CD4-positive, alpha-beta T cell (primary cell): ENCODE measurements around the gene MUC6. TPM values are rescaled to one million over a fixed set of nuclear protein-coding genes. Genes with fewer than 3 reads are reported as not detected.
A peak's percentile ranks its signal among the peaks of the same experiment; 100 is the strongest.

Experiments used
- ATAC-seq: fragments of 200-7000 bp; cut with Tn5 transposase; one replicate; pipeline ENCODE4 v1.10.0; 2022; ENCODE audit warnings: mild to moderate bottlenecking; ENCODE audit not compliant: poor library complexity
- CTCF ChIA-PET: fragments of 350-600 bp; sonication (Branson Sonifier 250); formaldehyde crosslinking; loops from one replicate; lab custom pipeline; 2021; ENCODE audit warnings: antibody characterized with exemption, inconsistent platforms; lab: Charles Lee
- POLR2A ChIA-PET: fragments of 350-600 bp; sonication (Branson Sonifier 250); formaldehyde crosslinking; loops from one replicate; lab custom pipeline; 2021; ENCODE audit warnings: antibody characterized with exemption, inconsistent platforms; lab: Charles Lee
- DNase-seq, 14 experiments: peaks; one replicate each; pipeline ENCODE4 v3.0.0-alpha.2; 2013 to 2020; ENCODE audit warnings: mixed read lengths in 2 of 14
- H3K27ac ChIP-seq, 2 donors: one replicate each; pipeline versions ENCODE4 v1.5.1 to v1.7.0; 2013; ENCODE audit warnings: low read length in 2 of 2, low read depth in 1 of 2, mild to moderate bottlenecking in 1 of 2
- H3K27me3 ChIP-seq, 2 experiments: 1 replicate in 1 of 2; 2 replicates in 1 of 2; pipeline versions ENCODE4 v1.6.1 to v1.7.0; 2013; ENCODE audit warnings: low read length in 2 of 2, control low read depth in 1 of 2, mild to moderate bottlenecking in 1 of 2, moderate library complexity in 1 of 2; ENCODE audit not compliant: insufficient read depth in 2 of 2, control insufficient read depth in 1 of 2
- H3K36me3 ChIP-seq: one replicate; pipeline ENCODE4 v1.6.1; 2013; ENCODE audit warnings: low read length, control low read depth; ENCODE audit not compliant: insufficient read depth
- H3K4me1 ChIP-seq: one replicate; pipeline ENCODE4 v1.6.1; 2013; ENCODE audit warnings: low read length, control low read depth; ENCODE audit not compliant: insufficient read depth
- H3K4me3 ChIP-seq: one replicate; pipeline ENCODE4 v1.5.1; 2013; ENCODE audit warnings: mild to moderate bottlenecking, low read length, moderate library complexity
- H3K9me3 ChIP-seq, 2 experiments: 1 replicate in 1 of 2; 2 replicates in 1 of 2; pipeline versions ENCODE4 v1.6.1 to v1.7.0; 2013; ENCODE audit warnings: low read length in 2 of 2, mild to moderate bottlenecking in 2 of 2, control low read depth in 1 of 2, moderate library complexity in 1 of 2; ENCODE audit not compliant: control insufficient read depth in 1 of 2, insufficient read depth in 1 of 2
- H3K27ac Mint-ChIP-seq: one replicate; pipeline ENCODE4 v1.8.0; 2020; ENCODE audit warnings: mixed read lengths
- H3K27me3 Mint-ChIP-seq: one replicate; pipeline ENCODE4 v1.8.0; 2021; ENCODE audit warnings: mixed read lengths
- H3K36me3 Mint-ChIP-seq: one replicate; pipeline ENCODE4 v1.8.0; 2021; ENCODE audit warnings: low read depth, mixed read lengths
- H3K4me1 Mint-ChIP-seq: one replicate; pipeline ENCODE4 v1.8.0; 2021; ENCODE audit warnings: low read depth, mixed read lengths
- H3K4me3 Mint-ChIP-seq: one replicate; pipeline ENCODE4 v1.8.0; 2020; ENCODE audit warnings: mild to moderate bottlenecking, mixed read lengths
- H3K9me3 Mint-ChIP-seq: one replicate; pipeline ENCODE4 v1.8.0; 2020; ENCODE audit warnings: mixed read lengths
- CTCF ChIP-seq: fragments of 200-600 bp; IDR thresholded peaks from one replicate; pipeline ENCODE4 v1.8.0; 2022; ENCODE audit warnings: antibody characterized with exemption, mild to moderate bottlenecking
- intact Hi-C, 2 experiments: fragments of 100-400 bp; cut with DNase I in 1 of 2; cut with micrococcal nuclease in 1 of 2; formaldehyde crosslinking; loops; one replicate each; pipeline versions ENCODE4 v1.15.1 to v1.9.0; 2023 to 2025; cut with DNase I, micrococcal nuclease
- total RNA-seq, 174 experiments: library from RNA in 2 of 174; stranded (reverse) in 2 of 174; gene quantifications; one replicate each; pipeline ENCODE4 v1.2.3 and lab custom pipeline; 2021 to 2026

Gene MUC6
- total RNA-seq, 2 experiments from 2014 or later = not detected

GRCh38 chr11:1040428-1041148, 4.1 kb upstream of the MUC6 start:
- no peak overlapping the region for H3K27ac Mint-ChIP-seq
- DNase-seq = peak in 1 of 14 experiments; percentile 4
- no peaks in the 10 kb centered on the region for H3K9me3 Mint-ChIP-seq
- H3K36me3 ChIP-seq = no peaks in the 10 kb centered on the region
- H3K4me1 ChIP-seq = no peaks in the 10 kb centered on the region
- no peaks in the 10 kb centered on the region for H3K36me3 Mint-ChIP-seq
- H3K4me3 ChIP-seq = no peak overlapping the region
- no peak for TF ChIP-seq CTCF
- no peaks in the 10 kb centered on the region for H3K27me3 Mint-ChIP-seq
- H3K4me1 Mint-ChIP-seq = no peaks in the 10 kb centered on the region
- POLR2A ChIA-PET = no interaction called here
- intact Hi-C loops = no loop called here
- no peaks in the 10 kb centered on the region for H3K27me3 ChIP-seq
- no peak overlapping the region for H3K4me3 Mint-ChIP-seq
- no peak overlapping the region for H3K27ac ChIP-seq
- ATAC-seq = no peak
- H3K9me3 ChIP-seq = peaks cover 0 to 13% of the 10 kb centered on the region in 2 experiments
- CTCF ChIA-PET = no interaction called here

DNA sequence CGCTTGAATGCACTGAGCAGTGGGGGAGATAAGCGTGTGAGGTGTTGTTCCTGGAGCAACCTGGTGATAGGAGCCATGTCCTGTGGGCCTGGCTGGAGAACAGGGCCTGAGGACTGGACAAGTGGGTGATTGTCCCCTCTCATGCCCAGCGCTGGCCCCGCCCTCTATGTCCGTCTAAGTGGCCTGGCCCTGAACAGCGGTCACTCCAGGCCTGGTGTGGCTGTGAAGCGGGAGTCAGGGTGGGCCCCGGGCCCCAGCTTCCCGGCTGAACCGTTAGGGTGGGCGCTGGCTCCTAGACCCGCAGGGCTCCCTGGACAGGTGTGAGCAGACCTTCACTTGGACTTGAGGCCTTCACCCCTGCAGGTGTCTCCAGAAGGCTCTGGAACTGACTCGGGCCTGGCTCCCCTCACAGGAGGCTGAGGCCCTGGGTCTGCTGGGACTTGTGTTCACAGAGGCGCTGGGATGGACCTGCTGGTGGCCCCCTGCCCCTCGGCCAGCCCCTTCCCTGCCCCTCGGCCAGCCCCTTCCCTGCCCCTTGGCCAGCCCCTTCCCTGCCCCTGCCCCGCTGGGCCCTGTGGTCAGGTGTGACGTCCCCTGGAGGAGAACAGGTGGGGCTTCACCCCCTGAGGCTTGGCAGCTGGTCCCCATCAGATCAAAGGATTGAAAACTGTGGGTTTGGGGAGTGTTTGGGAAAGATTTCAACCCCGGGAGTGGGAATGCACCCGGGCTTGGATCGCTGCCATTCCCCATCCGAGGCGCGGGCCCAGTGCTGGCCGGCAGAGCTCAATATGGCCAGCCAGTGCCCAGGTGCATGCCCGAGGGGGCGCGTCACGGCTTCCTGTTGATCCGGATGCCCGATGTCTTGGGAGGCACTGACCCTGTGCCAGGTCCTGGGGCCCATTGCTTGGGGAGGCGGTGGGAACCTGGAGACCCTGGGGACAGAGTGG, 3.2 kb upstream of the MUC6 start:
- CTCF ChIA-PET = no interaction called here
- Mint-ChIP-seq H3K4me3 (no peak overlapping the region), H3K9me3 (no peaks in the 10 kb centered on the region), H3K4me1 (no peaks in the 10 kb centered on the region), H3K27ac (no peak overlapping the region), H3K27me3 (no peaks in the 10 kb centered on the region), H3K36me3 (no peaks in the 10 kb centered on the region)
- Histone ChIP-seq H3K27ac (no peak overlapping the region), H3K4me3 (no peak overlapping the region), H3K9me3 (peaks cover 0 to 13% of the 10 kb centered on the region in 2 experiments), H3K4me1 (no peaks in the 10 kb centered on the region), H3K27me3 (no peaks in the 10 kb centered on the region), H3K36me3 (no peaks in the 10 kb centered on the region)
- no peak for TF ChIP-seq CTCF
- intact Hi-C loops = no loop called here
- POLR2A ChIA-PET = no interaction called here
- peak in 1 of 14 experiments; percentile 1 for DNase-seq
- no peak for ATAC-seq

- Mint-ChIP-seq H3K27me3 (no peaks in the 10 kb centered on the region), H3K27ac (no peak overlapping the region), H3K36me3 (no peaks in the 10 kb centered on the region), H3K4me1 (no peaks in the 10 kb centered on the region), H3K9me3 (no peaks in the 10 kb centered on the region), H3K4me3 (no peak overlapping the region)
- H3K27ac ChIP-seq = no peak overlapping the region
- intact Hi-C loops = no loop called here
- no peak overlapping the region for H3K4me3 ChIP-seq
- no peaks in the 10 kb centered on the region for H3K36me3 ChIP-seq
- no peaks in the 10 kb centered on the region for H3K27me3 ChIP-seq
- TF ChIP-seq CTCF = no peak
- ChIA-PET CTCF (no interaction called here), POLR2A (no interaction called here)
- H3K9me3 ChIP-seq = peaks cover 0 to 13% of the 10 kb centered on the region in 2 experiments
- H3K4me1 ChIP-seq = no peaks in the 10 kb centered on the region
- DNase-seq (no peak), ATAC-seq (no peak)
These were observed 2.4 kb upstream of the MUC6 start for GRCh38 chr11:1038921-1039320.
